ENCODE results near the gene MTMR12.
A peak's percentile ranks its signal among the peaks of the same experiment; 100 is the strongest.

Gene MTMR12

GRCh38 chr5:32312595-32313332 is at the start of gene MTMR12:
MTMR12 (minus strand) TSS chr5:32312939; CDS start chr5:32312838, 101 bp downstream.
- DNase-seq: peak; percentile 100

GRCh38 chr5:32362527-32362926 is 49.8 kb upstream of the MTMR12 start:
- DNase-seq: no peak

GRCh38 chr5:32360906-32361305 is 48.2 kb upstream of the MTMR12 start:
- no peak for DNase-seq

- DNase-seq: no peak
These were observed 45.9 kb upstream of the MTMR12 start for GRCh38 chr5:32358611-32359010.

- no peak for DNase-seq
These were observed 44.9 kb upstream of the MTMR12 start for GRCh38 chr5:32357658-32358057.

GRCh38 chr5:32355686-32356085 is 42.9 kb upstream of the MTMR12 start:
- DNase-seq: no peak

GRCh38 chr5:32353420-32353819 is 40.7 kb upstream of the MTMR12 start:
- no peak for DNase-seq

GRCh38 chr5:32352685-32353084 is 39.9 kb upstream of the MTMR12 start:
- DNase-seq: no peak

GRCh38 chr5:32346869-32347268 is 34.1 kb upstream of the MTMR12 start:
- no peak for DNase-seq

GRCh38 chr5:32343058-32343672 is 30.4 kb upstream of the MTMR12 start:
- DNase-seq: no peak

GRCh38 chr5:32342656-32343055 is 29.9 kb upstream of the MTMR12 start:
- DNase-seq: no peak

GRCh38 chr5:32339878-32340277 is 27.1 kb upstream of the MTMR12 start:
- DNase-seq: no peak

GRCh38 chr5:32339198-32339597 is 26.5 kb upstream of the MTMR12 start:
- no peak for DNase-seq

- no peak for DNase-seq
These were observed 20.2 kb upstream of the MTMR12 start for GRCh38 chr5:32332966-32333365.

GRCh38 chr5:32332361-32332760 is 19.6 kb upstream of the MTMR12 start:
- no peak for DNase-seq

- DNase-seq: no peak
These were observed 19.2 kb upstream of the MTMR12 start for GRCh38 chr5:32331935-32332274.

- no peak for DNase-seq
These were observed 18.6 kb upstream of the MTMR12 start for GRCh38 chr5:32331217-32331934.

- DNase-seq: no peak
These were observed 17.6 kb upstream of the MTMR12 start for GRCh38 chr5:32330126-32330971.

GRCh38 chr5:32329395-32329834 is 16.7 kb upstream of the MTMR12 start:
- peak; percentile 66 for DNase-seq

GRCh38 chr5:32326216-32326772 is 13.6 kb upstream of the MTMR12 start:
- no peak for DNase-seq

- DNase-seq: no peak
These were observed 12.9 kb upstream of the MTMR12 start for GRCh38 chr5:32325616-32326015.

GRCh38 chr5:32325062-32325461 is 12.3 kb upstream of the MTMR12 start:
- DNase-seq: no peak

- no peak for DNase-seq
These were observed 11.0 kb upstream of the MTMR12 start for GRCh38 chr5:32323741-32324140.

All from CD4-positive, alpha-beta T cell treated with Interleukin-12 subunit alpha and Interleukin-12 subunit beta, for 1 hour (primary cell).